Stimulated activated CD8-positive, alpha-beta memory T cell treated with anti-CD3 and anti-CD28 coated beads, Interleukin-12 subunit alpha, Interleukin-12 subunit beta, amount 100 ng/mL, for 1 hour (primary cell): ENCODE measurements around the gene TRIM31.

Experiments
- DNase-seq: peaks from one replicate; pipeline ENCODE4 v3.0.0-alpha.2; 2020; ENCODE audit warnings: low read depth

TRIM31 gene

GRCh38 chr6:30113003-30113759, at the start of gene TRIM31:
TRIM31 (minus strand) TSS chr6:30113090; CDS start chr6:30112805, 285 bp downstream.
- DNase-seq: no peak

- no peak for DNase-seq
Measured at GRCh38 chr6:30162265-30163089, 49.6 kb upstream of the TRIM31 start.

GRCh38 chr6:30160785-30161531, 48.1 kb upstream of the TRIM31 start, which contains the start of gene TRIM10:
TRIM10 (minus strand) TSS chr6:30161211; CDS start chr6:30160858, 353 bp downstream.
- DNase-seq: no peak

DNA sequence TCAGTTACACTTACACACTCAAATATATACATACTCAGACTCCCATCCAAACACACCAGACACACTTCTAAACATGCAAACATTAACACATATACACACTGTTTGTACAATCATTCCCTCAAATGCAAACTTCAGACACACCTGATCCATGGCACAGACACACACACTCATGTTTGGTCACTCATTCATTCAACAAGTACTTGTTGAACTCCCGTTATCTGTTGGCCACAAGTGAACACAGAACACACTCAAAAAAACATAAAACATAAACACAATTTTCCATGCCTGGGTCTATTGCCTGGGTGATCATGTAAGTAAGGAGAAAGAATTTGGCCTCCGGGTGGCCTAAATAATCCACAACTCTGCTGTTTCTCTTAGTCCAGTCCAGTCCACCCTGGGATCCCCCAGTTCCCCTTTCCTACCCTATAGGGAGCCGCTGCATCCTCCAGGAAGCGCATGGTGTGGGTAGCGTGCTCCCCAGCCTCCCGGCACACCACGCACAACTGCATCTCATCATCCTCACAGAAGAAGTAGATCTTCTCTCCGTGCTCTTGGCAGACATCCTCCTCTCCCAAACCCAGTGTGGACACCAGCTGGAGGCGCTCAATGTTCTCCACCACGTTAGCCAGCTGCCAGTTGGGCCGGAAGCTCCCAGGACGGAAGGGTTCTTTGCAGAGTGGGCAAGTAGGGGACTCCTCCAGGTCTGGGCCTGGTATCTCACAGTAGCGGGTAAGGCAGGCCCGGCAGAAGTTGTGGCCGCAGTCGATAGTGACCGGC, 47.3 kb upstream of the TRIM31 start:
- no peak for DNase-seq

DNA sequence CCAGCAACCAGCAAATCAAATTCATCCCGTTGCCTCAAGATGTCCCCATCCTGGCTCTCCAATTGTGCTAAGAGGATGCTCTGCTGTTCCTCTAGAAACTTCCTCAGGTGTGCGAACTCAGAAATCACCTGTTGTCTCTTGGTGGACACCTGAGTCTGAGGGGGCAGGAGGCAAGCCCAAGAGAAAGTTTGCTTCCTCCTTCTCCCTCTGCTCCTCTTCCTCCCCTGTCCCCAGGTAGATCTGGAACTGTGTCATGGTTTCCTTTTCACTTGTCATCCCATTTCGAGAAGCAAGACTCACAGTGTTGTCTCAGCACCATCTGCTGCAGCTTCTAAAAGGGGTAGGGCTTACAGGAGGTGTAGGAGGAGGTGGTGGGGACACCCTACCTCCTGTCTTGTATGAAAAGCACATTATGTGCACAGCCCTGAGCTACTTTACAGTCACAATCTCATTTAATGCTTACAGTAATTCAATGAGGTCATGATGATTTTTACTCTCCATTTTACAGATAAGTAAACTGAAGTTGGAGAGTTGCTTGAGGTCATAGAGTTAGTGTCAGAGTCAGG, 45.7 kb upstream of the TRIM31 start:
- no peak for DNase-seq

- no peak for DNase-seq
Measured at GRCh38 chr6:30157999-30158398, 45.1 kb upstream of the TRIM31 start.

DNA sequence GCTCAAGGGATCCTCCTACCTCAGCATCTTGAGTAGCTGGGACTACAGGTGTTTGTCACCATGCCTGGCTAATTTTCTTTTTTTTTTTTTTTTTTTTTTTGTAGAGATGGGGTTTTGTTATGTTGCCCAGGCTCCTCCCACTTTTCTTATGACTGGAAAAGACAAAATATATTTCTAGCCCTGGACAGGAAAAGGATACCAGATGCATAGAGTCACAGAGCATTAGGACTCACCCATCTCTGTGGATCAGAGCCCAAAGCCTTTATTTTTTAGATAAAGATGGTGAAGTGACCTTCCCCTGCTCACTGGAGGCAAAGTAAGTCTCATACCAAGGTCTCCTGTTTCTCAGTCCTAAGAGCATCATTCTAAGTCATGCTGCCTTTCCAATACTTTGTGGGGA, 44.7 kb upstream of the TRIM31 start:
- DNase-seq: no peak

GRCh38 chr6:30156774-30157173, 43.9 kb upstream of the TRIM31 start:
- no peak for DNase-seq

DNA sequence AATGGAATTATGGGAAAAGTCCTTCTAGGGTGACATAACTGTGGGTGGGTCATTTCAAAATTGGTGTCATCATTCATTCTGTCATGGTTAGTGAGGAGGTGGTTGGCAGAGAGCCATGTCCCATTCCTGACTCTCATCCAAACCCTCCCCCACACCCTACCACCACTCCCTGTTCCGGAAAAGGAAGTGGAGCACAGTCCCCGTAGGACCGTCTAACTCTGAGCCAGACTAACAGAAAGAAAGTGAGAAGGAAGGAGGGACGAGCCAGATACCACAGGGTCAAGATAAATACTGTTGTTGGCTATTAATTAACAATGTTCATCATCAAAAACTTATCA, 43.3 kb upstream of the TRIM31 start:
- DNase-seq: no peak

GRCh38 chr6:30155520-30156261, 42.8 kb upstream of the TRIM31 start:
- DNase-seq: no peak

- no peak for DNase-seq
Measured at GRCh38 chr6:30154709-30155519, 42.0 kb upstream of the TRIM31 start.

GRCh38 chr6:30154061-30154460, 41.2 kb upstream of the TRIM31 start:
- no peak for DNase-seq

- no peak for DNase-seq
Measured at GRCh38 chr6:30152910-30153610, 40.2 kb upstream of the TRIM31 start.

- no peak for DNase-seq
Measured at GRCh38 chr6:30152016-30152673, 39.3 kb upstream of the TRIM31 start.

GRCh38 chr6:30151580-30151979, 38.7 kb upstream of the TRIM31 start:
- DNase-seq: no peak

GRCh38 chr6:30150671-30151395, 37.9 kb upstream of the TRIM31 start:
- DNase-seq: no peak

GRCh38 chr6:30149858-30150550, 37.1 kb upstream of the TRIM31 start:
- DNase-seq: no peak
